ENCODE measurements around the gene ZNF415. TPM values are rescaled to one million over a fixed set of nuclear protein-coding genes. Genes with fewer than 3 reads are reported as not detected.

Gene ZNF415
- polyA plus RNA-seq, 12 donors: 8.3 to 19.9 (median 13.0) TPM; not detected in 1

DNA sequence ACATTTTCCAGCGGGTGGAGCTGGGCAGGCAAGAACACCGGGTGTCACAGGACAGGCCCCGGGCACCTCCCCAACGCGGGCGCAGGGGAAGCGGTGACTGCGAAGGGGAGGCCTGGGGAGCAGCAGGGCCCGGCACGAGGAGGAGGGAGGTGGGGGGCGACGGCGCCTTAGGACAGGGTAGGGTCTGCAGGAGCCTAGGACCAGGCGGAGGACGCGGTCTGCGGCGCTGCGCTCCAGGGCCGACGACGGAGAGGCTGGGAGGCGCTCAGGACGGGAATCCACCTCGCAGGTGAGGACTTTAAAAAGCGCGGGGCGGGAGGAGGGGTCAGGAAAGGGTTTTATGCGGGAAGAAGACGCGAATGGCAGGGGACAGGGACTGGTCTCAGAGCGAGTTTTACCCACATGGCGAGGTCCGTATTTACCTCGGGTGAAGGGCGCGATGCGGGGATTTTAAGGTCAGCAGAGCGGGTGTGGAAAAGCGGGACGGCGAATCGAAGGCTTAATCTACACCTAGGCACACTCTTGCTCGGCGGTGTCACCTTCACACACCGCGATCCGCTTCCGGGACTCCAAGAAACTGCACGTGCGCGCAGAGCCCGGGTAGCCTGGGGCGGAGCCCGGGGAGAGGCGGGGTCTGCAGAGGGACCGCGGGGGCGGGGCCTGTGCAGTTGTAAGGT is 74.7 kb downstream of the ZNF415 start:
- no peak for DNase-seq

Other genes starting within 250 kb of the ZNF415 start
- 10 to 100 TPM in 9 of 12 donors, 1 to 10 TPM in 1, not detected in 2; 8.7 to 29.5 (median 19.4) TPM for gene ZNF320, start 235.3 kb downstream of the ZNF415 start, polyA plus RNA-seq (ENCODE audit: insufficient read length in 12 of 12)
- 1 to 10 TPM in 11 of 12 donors, not detected in 1; 3.1 to 7.6 (median 3.3) TPM for gene ZNF888, start 209.5 kb downstream of the ZNF415 start, polyA plus RNA-seq (ENCODE audit: insufficient read length in 12 of 12)
- 10 to 100 TPM in 1 of 12 donors, 1 to 10 TPM in 10, not detected in 1; 6.4 to 35.3 (median 8.3) TPM for gene ZNF816, start 170.0 kb downstream of the ZNF415 start, polyA plus RNA-seq (ENCODE audit: insufficient read length in 12 of 12)
- gene ERVV-1, start 119.0 kb downstream of the ZNF415 start, polyA plus RNA-seq (ENCODE audit: insufficient read length in 12 of 12): under 1 TPM in 5 of 12 donors, not detected in 7; 0.08 to 0.22 (median 0.09) TPM
- not detected for gene ERVV-2, start 88.2 kb downstream of the ZNF415 start, polyA plus RNA-seq (ENCODE audit: insufficient read length in 12 of 12)
- gene ZNF160, start 29.5 kb downstream of the ZNF415 start, polyA plus RNA-seq (ENCODE audit: insufficient read length in 12 of 12): 10 to 100 TPM in 11 of 12 donors, not detected in 1; 17.1 to 42.4 (median 25.0) TPM
- gene ZNF347, start 26.1 kb upstream of the ZNF415 start, polyA plus RNA-seq (ENCODE audit: insufficient read length in 12 of 12): 10 to 100 TPM in 4 of 12 donors, 1 to 10 TPM in 7, not detected in 1; 5.3 to 16.9 (median 7.9) TPM
- gene ZNF665, start 60.4 kb upstream of the ZNF415 start, polyA plus RNA-seq (ENCODE audit: insufficient read length in 12 of 12): 1 to 10 TPM in 10 of 12 donors, not detected in 2; 2.6 to 8.3 (median 4.7) TPM
- 10 to 100 TPM in 11 of 12 donors, not detected in 1; 24.1 to 42.6 (median 32.0) TPM for gene ZNF677, start 122.0 kb upstream of the ZNF415 start, polyA plus RNA-seq (ENCODE audit: insufficient read length in 12 of 12)
- gene VN1R2, start 125.4 kb upstream of the ZNF415 start, polyA plus RNA-seq (ENCODE audit: insufficient read length in 12 of 12): not detected
- not detected for gene VN1R4, start 134.8 kb upstream of the ZNF415 start, polyA plus RNA-seq (ENCODE audit: insufficient read length in 12 of 12)
- gene ZNF845, start 200.8 kb upstream of the ZNF415 start, polyA plus RNA-seq (ENCODE audit: insufficient read length in 12 of 12): 1 to 10 TPM in 11 of 12 donors, not detected in 1; 2.5 to 7.8 (median 6.6) TPM
- gene ZNF525, start 232.8 kb upstream of the ZNF415 start, polyA plus RNA-seq (ENCODE audit: insufficient read length in 12 of 12): 10 to 100 TPM in 1 of 12 donors, 1 to 10 TPM in 10, not detected in 1; 4.0 to 12.1 (median 5.9) TPM